Ovary (tissue), 3 donors: ENCODE measurements around the gene CSF2.

Experiments
- EP300 ChIP-seq: sonication (generic); formaldehyde crosslinking; IDR thresholded peaks from one replicate; pipeline ENCODE4 v1.6.1; 2017; ENCODE audit warnings: antibody characterized with exemption
- POLR2A ChIP-seq: fragments of 450-650 bp; IDR thresholded peaks from one replicate; pipeline ENCODE4 v1.6.1; 2017; ENCODE audit warnings: antibody characterized with exemption, mild to moderate bottlenecking, moderate library complexity
- TF ChIP-seq, protein P1 (sequence below), 3 donors: fragments of 450-650 bp in 2 of 3; fragments of 200-600 bp in 1 of 3; IDR thresholded peaks; one replicate each; pipeline versions ENCODE4 v1.5.1 to v1.8.0; 2016 to 2022; ENCODE audit warnings: antibody characterized with exemption in 3 of 3, mild to moderate bottlenecking in 1 of 3
- donor health status: DM: no; HTN: no; CAD: no.

DNA sequence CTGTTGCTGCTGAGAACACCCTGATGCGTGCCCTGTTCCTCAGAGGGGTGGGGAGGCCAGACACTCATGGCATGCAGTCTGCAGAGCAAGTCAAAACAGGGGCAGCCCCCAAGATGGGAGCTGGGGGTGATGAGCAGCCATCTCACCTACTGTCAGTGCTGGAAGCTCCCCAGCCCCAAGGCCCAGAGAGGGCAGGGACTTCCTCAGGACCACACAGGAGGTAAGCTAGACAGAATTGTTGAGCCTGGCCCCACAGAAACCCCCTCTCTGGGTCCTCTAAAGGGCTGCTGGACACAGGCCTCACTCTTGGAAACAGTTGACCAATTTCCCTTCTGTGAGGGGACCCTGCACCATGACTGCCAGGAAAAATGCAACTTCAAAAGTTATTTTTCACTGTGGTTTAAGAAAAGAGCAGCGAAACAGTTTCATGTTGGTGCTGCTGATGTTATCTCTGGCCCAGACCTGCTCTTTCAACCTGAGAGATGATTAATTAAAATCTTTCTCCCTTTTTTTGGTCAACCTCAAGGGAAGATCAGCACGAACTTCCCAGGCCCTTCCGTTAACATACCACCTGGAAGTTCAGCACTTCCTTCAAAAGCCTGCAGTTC lies 9.6 kb downstream of the CSF2 start:
- TF ChIP-seq POLR2A (no peak), EP300 (no peak)
- TF ChIP-seq, protein P1, sequence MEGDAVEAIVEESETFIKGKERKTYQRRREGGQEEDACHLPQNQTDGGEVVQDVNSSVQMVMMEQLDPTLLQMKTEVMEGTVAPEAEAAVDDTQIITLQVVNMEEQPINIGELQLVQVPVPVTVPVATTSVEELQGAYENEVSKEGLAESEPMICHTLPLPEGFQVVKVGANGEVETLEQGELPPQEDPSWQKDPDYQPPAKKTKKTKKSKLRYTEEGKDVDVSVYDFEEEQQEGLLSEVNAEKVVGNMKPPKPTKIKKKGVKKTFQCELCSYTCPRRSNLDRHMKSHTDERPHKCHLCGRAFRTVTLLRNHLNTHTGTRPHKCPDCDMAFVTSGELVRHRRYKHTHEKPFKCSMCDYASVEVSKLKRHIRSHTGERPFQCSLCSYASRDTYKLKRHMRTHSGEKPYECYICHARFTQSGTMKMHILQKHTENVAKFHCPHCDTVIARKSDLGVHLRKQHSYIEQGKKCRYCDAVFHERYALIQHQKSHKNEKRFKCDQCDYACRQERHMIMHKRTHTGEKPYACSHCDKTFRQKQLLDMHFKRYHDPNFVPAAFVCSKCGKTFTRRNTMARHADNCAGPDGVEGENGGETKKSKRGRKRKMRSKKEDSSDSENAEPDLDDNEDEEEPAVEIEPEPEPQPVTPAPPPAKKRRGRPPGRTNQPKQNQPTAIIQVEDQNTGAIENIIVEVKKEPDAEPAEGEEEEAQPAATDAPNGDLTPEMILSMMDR (IDR thresholded peaks at IDR 0.05): no peak
